Measurements from ENCODE around the gene EPHX1. TPM values are rescaled to one million over a fixed set of nuclear protein-coding genes. Genes with fewer than 3 reads are reported as not detected.
A peak's percentile ranks its signal among the peaks of the same experiment; 100 is the strongest.

The EPHX1 gene
- total RNA-seq, 1 donor from 2014 or later = 16.9 TPM

- DNase-seq (ENCODE audit: low spot score) = no peak
Observed at GRCh38 chr1:225842788-225843425, 33.0 kb downstream of the EPHX1 start.

DNA sequence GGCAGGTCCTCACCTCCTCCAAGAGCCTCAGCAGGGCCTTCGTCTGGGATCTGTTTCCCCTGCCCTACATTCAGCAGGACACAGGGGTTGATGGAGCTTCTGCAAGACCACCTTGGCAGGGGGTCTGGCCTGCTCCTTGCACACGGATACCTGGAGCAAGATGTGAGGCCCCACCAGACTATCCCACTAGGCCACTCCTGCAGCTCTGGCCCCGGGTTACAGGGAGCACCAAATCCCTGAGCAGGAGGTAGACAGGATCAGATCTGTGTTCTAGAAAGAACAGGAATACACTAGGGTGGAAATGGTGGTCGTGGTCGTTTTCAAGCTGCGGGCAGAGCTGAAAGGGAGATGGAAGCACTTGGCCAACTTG is 33.5 kb downstream of the EPHX1 start:
- DNase-seq (ENCODE audit: low spot score) = no peak

DNA sequence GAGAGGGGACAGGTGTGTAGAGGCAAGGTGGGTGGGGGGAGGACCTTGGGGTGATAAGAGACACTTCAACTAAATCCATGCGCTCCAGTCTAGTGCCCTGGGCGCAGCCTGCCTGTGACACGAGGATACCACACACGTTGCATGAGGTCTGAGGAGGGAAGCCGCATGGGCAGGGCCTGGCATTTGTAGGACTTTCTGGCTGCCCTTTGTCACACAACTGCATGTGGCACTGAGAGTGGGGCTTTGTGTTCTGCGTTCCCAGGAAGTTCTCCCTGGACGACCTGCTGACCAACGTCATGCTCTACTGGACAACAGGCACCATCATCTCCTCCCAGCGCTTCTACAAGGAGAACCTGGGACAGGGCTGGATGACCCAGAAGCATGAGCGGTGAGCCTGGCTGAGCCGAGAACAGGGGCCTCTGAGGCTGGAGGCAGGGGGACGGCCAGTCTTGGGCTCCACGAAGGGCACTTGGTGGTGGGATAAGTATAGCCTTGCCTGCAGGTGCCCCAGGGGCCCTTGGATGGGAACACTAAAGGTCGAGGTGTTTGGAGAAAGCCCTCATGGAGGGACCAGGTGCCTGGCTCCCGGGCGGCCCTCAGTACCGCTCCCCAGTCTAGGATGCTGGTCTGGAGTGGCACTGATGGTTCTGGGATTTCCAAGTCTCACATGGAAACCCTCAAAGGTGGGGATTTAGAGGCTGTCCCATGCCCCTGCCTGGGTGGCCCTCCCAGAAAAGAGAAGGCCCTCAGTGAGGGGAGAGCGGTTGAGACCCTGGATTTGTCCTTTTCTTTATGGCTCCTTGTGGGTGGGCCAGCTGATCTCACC is 34.5 kb downstream of the EPHX1 start:
- no peak for DNase-seq (ENCODE audit: low spot score)

GRCh38 chr1:225845097-225845496 is 35.2 kb downstream of the EPHX1 start:
- no peak for DNase-seq (ENCODE audit: low spot score)

GRCh38 chr1:225845571-225846259 is 35.8 kb downstream of the EPHX1 start:
- peak; percentile 73 for DNase-seq (ENCODE audit: low spot score)

DNA sequence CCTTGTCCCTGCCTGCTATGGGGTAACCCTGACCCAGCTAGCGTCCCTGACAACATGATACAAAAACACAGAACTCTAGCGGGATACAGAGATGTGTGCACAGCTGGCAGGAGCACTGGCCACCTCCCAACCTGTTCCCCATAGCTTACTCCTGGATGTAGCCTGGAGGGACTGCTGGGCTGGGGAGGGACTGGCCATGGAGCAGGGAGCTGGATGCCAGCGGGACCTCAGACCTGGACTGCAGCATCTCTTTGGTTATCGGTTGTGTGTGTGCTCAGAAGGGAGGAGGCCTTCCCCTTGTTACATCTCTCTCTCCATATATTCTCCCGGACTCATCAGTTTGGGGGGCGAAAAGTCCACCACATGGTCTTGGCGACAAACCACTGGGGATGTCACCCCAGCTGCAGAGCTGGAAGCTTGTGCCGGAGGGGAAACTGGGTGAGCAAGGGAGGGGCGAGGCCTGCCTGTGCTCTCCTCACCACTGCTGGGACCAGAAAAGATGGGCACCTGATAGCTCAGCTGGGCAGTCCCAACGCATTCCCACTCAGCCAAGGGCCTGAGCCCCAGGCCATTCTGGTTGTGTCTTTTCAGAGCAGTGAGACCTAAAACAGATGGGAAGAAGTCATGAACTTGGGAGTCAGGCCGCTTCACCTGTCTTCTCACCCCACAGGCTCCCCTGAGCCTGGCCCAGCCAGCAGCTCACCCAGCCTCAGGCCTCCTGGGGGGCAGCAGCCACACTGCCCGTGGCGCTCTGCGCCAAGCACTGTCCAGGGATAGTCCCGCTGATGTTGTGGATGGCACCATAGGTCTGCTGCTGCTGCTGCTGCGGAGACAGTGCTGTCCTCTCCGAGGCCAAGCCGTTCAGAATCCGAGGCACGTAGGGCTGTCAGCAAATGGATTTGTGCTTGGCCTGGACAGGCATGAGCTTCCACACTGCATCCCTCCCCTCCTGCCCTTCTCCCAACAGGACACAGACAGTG is 36.7 kb downstream of the EPHX1 start:
- DNase-seq (ENCODE audit: low spot score) = no peak

GRCh38 chr1:225847610-225848009 is 37.7 kb downstream of the EPHX1 start:
- DNase-seq (ENCODE audit: low spot score) = no peak

GRCh38 chr1:225848030-225848955 is 38.4 kb downstream of the EPHX1 start:
- no peak for DNase-seq (ENCODE audit: low spot score)

- no peak for DNase-seq (ENCODE audit: low spot score)
Observed at GRCh38 chr1:225849925-225850324, 40.0 kb downstream of the EPHX1 start.

DNA sequence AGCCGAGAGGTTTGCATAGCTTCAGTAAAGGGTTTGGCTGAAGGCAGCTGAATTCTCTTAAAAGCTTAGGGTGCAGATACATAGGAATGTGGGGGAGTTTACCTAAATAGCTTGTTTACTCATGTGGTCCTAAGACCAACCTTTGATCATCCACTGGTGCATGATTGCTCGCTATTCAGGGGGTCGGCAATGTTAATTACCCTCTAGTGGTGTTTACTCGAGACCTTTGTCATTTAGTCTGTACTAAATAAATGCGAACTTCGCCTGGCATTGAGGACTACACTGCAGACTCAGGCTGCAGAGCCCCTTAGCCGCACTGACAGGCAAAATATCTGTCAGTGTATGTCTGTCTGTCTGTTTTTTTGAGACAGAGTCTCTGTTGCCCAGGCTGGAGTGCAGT is 40.4 kb downstream of the EPHX1 start:
- no peak for DNase-seq (ENCODE audit: low spot score)

GRCh38 chr1:225851805-225852204 is 41.9 kb downstream of the EPHX1 start:
- DNase-seq (ENCODE audit: low spot score) = no peak

DNA sequence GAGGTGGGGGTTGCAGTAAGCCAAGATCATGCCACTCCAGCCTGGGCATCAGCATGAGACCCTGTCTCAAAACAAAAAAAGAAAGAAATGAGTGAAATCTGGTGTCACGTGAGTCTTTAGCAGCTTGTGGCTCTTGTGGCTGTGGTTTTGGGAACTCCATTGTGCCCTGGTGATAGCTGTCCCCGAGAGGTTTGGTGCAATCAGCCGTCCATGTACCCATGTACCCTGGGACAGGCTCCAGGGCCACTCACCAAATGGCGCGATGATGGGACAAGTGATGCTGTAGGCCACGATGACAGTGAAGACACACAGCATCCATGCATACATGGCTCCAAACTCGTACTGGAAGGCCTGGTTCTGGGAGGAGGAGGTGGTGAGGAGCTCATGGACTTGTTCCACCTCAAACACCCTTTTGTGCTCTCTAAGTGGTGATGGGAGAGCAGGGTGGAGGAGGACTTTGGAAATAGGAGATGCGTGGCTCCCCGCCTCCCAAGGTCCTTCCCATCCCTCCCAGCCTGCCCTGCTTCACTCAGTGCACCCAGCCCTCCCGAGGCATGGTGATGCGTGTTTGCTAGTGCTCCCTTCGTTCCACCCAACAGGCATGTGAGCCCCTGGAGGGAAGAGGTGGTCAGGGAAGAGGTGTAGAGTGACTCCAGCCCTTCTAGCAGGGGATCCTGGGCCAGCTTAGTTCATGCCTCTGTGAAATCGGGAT is 42.6 kb downstream of the EPHX1 start:
- DNase-seq (ENCODE audit: low spot score) = no peak

DNA sequence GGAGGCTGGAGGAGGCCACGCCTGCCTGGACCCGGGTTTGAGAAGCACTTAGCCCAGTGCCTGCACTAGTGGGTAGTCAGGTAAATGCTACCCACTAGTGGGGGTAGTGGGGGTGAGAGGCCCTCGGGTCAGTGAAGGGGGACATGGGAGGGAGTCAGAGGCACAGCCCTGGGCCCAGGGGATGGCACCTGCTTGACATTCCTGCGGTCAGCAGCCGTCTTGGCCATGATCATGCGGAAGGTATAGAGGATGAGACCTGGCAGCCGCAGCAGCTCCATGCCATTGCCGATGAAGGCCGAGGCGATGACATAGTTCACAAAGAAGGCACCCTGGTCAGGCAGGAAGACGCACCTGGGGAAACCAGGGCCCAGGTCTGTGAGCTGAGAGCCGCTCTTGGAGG is 43.5 kb downstream of the EPHX1 start:
- DNase-seq (ENCODE audit: low spot score) = no peak

- no peak for DNase-seq (ENCODE audit: low spot score)
Observed at GRCh38 chr1:225855503-225856300, 45.8 kb downstream of the EPHX1 start.

DNA sequence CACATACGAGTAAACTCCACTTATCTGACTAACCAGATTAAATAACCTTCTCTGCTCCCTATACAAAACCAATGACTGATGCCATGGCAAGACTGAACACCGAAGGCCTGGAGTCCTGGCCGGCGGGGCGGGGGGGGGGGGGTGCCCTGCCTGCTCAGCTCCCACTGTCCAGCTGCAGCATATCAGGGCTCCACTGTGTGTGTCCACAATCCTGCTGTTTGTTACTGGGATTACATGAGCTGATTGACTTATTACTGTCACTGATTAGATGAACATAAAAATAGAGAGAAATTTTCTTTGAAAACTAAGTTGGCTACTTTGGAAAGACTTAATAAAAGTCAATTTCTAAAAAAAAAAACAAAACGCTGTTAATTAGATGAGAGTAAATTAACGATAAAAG is 47.3 kb downstream of the EPHX1 start:
- DNase-seq (ENCODE audit: low spot score) = no peak

GRCh38 chr1:225859151-225859550 is 49.2 kb downstream of the EPHX1 start:
- no peak for DNase-seq (ENCODE audit: low spot score)

- DNase-seq (ENCODE audit: low spot score) = no peak
Observed at GRCh38 chr1:225860107-225860506, 50.2 kb downstream of the EPHX1 start.

DNA sequence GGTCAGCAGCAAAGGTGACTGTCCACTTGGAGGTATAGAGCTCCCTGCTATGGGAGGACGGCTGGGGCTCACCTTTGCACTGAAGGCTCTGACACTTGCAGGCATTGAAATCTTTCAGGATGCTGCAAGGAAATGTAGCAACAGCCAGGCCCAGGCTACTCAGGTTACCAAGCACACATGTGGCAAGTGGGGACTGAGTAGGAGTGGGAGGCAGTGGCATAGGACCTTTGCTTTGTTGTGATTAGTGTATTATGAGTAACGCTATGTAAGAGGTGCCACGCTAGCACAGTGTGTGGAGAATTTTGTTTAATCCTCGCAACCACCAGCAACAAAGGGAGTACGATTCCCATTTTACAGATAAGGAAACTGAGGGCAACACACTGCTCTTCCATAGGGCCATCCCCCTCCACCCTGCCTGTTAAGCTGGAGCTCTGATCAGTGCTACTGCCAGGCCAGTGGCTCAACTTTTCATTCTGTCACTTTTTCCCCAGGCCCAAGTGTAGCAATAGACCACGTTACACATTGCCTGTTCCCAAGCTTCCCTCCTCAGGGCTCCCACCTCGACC is 51.0 kb downstream of the EPHX1 start:
- DNase-seq (ENCODE audit: low spot score) = no peak

Data from umbilical cord (tissue), 2 donors.